Inferior parietal cortex (tissue), 1 donor: ENCODE measurements around the gene FRY.

Experiments
- DNase-seq: peaks from one replicate; pipeline ENCODE4 v3.0.0-alpha.2; 2016; ENCODE audit errors: extremely low spot score

The FRY gene

DNA sequence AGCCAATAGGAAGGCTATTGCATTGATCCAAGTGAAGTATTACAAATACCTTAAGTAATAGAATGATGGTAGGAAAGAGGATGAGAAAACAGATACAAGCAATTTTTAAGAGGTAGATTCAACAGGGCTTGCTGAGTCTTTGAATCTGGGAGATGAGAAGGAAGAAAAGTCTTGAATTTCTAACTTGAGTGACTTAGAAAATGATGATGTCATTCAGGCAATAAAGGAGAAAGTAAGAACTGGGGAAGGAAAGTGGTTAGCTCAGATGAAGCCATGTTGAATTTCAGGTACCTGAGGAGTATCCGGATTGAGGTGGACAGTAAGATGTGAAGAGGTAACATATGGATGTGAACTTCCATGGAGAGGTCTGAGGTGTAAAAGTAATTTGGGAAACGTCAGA lies 15.5 kb upstream of the FRY start:
- no peak for DNase-seq

DNA sequence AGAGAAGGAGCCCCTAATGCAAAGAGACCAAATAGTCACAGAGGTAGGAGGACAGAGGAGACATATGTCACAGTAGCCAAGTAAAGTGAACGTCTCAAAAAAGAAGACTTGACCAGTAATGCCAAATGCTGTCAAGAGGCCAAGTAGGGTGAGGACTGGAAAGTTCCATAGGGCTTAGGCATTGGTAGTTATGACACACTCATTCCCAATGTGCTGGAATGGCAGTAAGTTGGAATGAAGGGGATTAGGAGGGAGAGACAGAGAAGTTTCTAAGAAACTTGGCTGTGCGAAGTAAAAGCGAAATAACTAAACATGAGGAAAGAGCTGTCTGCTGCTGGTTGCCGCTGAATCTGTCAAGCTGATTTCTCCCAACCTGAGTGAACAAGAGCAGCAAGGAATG lies 14.9 kb upstream of the FRY start:
- DNase-seq = no peak

DNA sequence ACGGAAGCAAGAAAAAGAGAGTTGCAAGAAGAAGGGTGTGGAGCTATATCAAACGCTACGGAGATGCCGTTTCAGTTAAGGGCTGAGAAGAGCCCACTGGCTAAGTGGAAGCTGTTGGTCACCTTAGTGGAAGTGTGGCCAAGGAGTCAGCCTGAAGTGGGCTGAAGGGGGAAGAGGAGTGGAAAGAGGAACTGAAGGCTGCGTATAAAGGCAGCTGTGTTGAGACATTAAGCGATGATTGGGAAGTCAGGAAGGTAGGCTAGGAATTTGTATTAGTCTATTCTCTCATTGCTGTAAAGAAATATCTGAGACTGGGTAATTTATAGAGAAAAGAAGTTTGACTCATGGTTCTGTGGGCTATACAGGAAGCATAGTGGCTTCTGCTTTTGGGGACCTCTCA lies 14.1 kb upstream of the FRY start:
- DNase-seq = no peak

DNA sequence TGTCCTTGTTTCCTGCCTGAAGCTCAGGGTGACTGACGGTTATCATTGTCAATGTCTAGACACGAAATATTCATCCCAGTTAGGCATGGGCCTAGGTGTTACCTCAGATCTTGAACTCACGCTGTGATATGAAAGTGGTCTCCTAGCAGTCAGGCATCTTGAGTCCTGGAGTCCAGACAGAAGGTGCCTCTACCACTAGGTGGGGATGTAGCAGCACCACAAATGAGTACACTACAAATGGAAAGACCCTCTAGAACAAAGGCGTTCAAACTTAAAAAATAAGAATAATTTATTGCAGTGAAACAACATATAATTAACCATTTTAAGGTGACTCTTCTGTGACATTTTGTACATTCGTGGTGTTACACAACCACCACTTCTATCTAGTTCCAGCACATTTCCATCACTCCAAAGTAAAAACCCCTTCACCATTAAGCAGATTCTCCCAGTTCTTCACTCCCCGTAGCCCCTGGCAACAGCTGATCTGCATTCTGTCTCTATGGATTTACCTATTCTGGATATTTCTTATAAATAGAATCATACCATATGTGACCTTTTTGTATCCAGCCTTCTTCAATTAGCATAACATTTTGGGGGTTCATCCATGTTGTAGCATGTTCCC lies 11.9 kb upstream of the FRY start:
- DNase-seq = peak; percentile 67

DNA sequence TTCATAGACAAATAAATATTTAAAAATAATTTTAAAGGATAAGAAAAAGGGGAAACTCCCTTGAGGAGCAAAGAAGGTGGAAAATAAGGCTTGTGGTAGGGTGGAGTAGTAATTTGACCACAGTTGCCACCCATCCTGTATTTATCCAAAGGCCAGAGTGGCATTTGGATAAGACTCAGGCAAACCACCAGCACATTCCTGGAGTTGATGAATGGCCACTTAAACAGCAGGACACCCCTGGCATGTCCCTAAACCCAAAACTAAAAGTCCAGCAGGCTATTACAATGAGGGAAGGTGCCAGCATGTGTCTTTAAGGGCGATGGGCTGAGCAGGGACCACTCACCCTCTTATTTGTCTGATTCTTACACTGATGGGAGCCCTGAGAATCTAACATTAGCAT lies 9.8 kb upstream of the FRY start:
- no peak for DNase-seq

DNA sequence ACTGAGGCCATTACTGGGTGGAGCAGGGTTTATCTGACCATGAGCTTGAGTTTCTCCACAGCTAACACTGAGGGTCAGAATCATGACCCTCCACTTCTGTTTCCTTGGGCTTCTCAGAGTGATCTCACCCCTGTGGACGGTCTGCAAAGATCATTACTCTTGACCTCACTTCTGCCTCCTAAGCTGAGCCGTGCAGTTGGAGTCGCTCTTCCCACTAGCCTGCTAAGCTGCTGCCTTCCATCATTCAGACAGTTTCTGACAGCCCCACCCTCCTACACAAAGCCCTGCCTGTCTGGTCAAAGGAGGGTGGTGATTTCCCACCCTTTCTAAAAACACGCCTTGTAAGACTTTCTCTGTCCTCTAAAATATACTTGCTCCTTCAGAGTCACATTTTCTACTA lies 9.3 kb upstream of the FRY start:
- no peak for DNase-seq

DNA sequence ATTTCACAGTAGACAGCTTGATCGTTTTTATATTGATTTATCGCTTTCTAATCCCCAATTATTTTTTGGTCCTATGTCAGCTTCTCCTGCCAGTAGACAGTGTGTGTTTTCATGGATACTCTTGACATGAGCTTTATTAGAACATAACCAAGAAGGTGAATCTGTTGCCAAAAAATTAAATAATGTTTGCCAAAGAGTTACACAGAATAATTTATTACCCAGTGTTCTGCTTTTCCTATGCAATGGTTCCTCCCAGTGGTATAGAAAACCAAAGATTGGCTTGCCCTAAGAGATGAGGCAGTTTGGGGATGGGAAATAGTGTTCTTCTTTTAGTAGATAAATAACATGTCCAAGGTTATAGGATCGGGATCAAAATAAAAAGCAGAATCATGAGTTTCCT lies 8.5 kb upstream of the FRY start:
- no peak for DNase-seq

DNA sequence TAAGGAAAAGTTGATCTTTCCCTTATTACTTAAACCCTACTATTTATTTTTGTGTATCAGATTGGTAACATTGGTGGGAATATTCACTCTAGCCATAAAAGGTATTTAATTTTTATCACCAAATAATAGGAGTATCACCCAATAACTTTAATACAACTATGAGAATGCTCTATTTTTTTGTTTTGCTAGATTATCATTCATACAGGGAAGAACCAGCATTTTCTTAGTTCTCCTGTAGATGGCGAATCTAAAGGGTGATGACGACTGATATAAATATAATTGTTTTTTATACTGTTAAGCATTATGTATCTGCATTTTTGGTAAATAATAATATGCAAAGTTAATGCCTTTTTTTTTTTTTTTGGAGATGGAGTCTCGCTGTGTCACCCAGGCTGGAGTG lies 7.9 kb upstream of the FRY start:
- no peak for DNase-seq

DNA sequence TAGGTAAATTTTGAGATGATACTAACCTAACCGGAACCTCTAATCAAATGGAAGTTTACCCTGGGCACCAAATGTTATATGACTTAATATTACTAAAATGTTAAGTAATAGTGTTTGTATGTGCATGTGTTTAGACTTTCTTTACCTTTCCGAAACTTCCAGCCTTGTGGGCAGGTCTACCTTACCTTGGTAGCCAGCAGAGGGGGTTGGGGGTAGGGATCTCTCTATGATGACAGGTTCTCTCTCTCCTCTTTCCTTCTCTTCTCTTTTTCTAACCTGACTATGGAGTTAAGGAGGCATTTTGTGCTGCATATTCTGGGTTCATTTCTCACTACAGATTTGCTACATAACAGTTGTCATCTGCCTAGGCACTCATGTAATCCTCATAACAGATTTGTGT lies 6.8 kb upstream of the FRY start:
- DNase-seq = no peak

DNA sequence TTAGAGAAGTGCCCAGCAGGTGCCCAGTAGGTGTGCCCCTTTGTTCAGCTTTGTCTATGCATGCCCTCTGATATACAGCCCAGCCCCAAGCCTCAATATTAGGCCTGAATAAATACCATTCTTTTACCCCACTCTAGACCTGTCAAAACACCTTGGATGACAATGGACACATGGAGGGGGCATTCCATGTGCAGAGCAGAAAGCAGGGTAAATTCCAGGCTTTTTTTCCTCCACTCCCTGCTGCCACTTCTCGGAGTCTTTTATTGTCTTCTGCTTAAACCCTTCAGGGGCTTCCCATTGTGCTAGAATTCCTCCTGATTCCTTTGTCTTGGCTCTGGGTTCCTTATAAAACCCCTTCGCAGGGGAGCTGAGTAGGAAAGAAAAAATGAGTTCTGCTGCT lies 5.8 kb upstream of the FRY start:
- DNase-seq = no peak

DNA sequence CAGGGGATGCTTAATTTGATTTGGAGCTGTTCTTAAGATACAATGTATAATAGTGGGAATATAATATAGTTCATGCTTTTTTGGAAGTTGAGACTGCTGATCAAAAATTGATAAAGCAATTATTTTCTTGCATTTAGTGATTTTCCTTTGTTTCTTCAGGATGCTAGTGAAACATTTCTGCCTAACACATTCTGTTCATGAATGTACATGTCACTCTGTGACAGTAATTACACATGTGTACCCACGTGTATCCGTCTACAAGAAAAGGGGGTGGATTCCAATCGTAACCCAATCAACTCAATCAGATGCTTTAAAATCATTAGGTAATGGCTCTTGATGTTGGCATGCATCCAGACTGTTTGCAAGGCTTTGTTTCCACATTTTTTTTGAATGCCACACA lies 5.0 kb upstream of the FRY start:
- DNase-seq = no peak

DNA sequence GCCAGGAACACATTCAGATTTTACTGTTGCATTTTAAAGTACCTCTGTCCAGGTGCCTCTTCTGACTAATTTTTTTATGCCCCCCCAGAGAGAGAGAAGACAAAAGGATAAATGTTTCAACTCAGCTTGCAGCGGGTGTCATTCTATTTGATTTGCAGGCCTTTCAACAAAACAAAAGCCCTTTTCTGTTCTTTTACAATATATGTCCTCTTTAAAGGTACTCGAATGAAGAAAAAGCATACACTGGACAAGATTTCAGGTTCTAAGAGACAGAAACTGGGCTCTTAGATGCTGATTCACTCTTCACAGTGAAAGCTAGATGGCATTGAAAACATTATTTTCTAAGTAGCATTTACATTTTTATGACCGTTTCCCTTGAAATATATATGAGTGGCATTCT lies 2.9 kb upstream of the FRY start:
- no peak for DNase-seq

DNA sequence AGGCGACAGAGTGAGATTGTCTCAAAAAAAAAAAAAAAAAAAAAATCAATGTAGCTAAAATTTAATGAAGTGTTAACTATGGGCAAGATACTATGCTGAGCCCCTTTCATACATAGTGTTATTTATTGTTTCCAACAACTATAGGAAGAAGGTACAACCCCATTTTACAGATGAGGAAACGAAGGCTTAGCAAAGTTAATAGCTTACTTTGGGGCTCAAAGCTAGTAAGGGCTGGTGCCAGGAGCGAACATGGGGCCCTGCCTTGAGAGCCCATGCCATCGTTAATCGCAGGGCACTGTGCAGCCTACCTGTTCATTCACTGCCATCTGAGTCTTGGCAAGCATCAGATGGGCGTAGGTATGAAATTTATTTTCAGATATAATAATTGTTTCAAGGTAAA lies 1.9 kb upstream of the FRY start:
- DNase-seq = no peak

DNA sequence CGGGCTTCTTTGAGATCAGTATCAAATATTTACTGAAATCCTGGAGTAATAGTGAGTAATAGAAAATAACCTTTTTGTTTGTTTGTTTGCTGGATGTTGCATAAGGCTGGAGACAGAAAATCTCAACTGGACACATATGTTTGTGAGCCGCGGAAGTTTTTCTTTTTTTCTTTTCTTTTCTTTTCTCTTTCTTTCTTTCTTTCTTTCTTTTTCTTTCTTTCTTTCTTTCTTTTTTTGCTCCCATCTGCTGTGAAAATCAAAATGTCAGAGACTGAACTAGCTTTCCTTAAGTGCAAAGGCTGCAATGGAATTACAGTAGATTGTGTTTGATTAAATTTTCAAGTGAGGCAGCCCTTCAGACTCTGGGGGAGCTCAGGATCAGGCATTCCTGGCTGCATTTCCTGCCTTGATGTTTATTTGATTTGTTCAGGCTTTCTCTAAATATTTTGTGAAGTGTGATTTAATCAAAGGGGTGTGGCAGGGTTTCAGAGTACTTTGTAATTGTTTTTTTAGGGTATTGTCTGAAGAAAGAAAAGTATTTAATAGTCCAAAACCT lies 319 bp downstream of the FRY start:
- DNase-seq = no peak

DNA sequence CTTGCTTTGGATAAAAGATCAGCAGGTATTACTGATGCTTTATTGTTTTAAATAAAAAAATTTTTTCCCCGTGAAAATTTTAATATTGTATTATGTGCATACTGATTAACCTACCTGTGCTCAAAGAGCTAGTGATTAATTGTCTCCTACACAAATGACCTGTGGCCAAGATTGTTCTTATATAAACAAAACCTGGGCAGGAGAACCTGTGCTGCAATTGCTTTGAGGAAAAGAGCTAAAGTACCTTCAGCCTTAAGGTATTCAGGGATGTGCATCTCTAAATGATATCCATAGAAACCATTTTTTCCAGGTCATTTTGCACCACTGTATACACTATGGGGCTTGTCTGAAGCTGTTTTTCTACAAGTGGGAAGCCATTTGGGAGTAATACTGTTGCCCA lies 1.2 kb downstream of the FRY start:
- DNase-seq = no peak

DNA sequence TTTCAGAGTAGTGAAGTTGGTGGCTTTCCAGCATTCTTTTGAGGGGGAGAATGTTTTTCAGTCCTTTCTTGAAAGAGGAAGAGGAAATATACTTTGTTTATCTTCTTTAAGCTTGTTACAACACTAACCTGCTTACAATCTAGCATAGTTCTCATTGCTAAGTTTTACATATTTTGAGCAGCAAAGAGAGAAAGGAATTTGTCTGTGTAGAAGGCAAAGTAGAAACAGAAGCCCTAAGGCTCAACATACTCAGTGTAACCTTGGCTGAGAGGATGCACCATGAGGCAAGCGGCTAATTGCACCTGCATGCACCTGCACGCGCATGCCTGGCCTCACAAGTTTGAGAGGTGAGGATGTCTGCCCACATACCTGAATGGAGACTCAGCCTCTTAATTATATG lies 2.2 kb downstream of the FRY start:
- DNase-seq = no peak

DNA sequence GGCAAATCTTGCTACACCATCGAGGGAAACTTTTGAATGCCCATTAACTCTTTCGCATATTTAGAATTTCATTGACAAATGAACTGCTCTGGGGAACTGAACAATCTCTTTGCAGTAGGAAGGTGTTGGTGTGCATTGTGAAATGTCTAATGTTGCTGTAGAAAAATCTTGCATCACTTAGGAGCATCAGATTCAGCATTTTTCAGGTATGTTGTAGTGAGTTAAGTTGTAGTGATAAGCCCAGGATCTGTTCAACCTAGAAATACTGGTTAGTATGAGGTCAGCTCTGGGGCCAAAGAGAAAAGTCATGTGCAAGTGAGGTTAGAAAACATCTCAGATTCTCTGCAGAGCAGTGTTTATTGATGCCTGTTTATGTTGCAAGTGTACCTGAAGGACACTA lies 4.1 kb downstream of the FRY start:
- DNase-seq = no peak

DNA sequence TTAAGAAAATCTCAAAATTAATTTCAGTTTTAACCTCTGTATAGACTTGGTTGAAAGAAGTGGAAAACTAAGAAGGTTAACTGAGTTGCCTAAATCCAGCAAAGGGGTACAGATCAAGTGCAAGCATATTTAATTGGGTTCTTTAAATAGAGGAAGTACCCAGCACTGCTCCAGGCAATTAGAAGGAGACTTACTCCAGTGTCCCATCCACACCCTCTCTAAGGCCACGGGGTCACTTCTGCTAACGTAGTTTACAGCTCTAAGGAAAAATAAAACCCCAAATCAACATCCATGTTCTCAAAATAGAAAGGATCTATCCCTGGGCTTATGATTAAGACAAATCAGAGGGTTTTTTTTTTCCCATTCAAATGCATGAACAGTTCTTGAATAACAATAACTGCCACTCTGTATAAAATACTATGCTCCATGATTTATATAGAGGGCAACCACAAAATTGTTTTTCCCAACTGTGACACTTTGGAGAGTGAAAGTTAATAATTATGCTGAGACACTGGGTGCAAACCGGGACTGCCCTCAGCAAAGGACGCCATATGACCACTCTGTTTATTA lies 4.6 kb downstream of the FRY start:
- DNase-seq = no peak

DNA sequence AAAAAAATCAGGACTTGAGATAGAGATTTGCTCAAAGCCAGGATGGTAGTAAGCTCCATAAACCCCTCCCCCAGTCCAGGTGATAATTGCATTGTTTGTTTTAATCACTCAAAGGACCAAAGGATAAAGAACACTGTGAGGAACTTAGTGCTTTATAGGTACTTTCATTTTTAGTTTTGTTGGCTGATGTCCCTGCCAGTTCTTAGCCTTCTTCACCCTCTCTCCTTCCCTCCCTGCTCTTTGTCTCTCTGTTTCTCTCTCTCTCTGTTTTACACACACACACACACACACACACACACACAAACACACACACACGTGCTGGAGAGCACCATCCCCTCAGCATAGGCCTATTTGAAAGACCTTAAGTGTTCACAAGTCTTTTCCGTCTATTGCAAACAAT lies 5.2 kb downstream of the FRY start:
- DNase-seq = no peak

DNA sequence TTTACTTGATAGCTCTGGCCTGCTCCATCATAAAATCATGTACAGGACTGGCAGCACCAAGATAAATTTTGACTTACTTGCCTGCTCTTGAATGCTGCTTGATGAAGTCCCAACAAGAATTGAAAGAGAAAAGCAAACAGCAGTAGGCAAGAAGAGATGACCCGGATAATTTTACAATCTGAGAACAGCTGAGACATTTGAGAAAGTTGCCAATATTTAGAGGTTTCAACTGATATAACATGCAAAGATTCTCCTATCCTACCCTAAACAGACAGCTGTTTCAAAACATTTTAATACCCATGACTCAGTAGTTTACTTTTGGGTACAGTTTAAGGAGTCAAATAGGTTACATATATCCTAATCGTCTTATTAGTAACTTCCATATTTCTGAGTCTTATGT lies 5.9 kb downstream of the FRY start:
- no peak for DNase-seq

DNA sequence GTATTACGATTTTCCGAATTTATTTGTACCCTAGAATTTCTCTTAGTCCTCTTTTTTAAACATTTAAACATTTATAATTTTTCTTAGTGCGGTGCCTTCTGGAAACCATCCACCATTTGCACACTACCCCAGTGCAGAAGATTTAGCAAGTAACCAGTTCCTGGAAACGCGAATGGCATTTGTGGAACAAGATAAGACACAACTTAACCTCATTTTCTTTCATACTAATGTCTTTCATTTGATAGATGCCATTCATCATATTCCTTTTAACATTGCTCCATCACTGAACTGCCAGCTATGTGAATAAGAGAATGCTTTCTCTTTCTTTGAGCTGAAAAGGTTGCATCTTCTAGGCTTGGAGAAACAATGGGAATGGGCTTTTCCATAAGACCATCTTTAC lies 6.8 kb downstream of the FRY start:
- DNase-seq = no peak

DNA sequence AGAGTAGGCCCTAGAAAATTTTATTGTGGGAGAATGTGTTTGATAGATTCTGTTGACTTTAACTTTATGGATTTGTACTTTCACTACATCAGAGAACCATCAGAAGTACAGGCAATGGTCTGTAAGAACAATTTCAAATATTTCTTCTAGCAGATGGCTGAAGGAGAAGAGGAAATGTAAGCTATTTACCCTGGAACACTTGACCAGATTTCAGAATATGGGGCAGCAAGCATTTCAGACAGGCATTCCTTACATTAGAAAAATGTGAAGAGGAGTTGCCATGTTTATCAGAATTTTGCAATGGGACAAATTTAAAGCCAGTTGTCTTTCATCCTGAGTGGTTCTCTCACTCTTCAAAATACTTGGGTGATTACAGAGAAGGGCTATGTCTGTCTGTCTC lies 7.5 kb downstream of the FRY start:
- no peak for DNase-seq

DNA sequence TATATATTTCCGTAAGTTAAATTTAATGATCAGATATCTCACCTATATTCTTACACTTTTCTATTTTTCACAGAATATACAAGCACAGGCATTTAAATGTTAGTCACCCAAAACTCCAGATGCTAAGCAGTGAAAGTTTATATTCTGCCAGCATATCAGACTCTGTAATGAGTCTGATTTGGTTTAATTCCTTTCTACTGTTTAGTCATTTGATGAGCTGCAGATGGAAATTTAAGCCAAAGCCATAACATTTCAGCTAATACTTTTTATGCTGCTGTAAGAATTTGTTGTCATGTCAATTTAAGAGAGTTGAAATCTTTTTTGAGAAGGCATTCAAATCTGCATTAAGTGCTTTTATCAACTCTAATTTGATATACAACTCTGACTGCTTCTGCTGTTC lies 8.0 kb downstream of the FRY start:
- no peak for DNase-seq

DNA sequence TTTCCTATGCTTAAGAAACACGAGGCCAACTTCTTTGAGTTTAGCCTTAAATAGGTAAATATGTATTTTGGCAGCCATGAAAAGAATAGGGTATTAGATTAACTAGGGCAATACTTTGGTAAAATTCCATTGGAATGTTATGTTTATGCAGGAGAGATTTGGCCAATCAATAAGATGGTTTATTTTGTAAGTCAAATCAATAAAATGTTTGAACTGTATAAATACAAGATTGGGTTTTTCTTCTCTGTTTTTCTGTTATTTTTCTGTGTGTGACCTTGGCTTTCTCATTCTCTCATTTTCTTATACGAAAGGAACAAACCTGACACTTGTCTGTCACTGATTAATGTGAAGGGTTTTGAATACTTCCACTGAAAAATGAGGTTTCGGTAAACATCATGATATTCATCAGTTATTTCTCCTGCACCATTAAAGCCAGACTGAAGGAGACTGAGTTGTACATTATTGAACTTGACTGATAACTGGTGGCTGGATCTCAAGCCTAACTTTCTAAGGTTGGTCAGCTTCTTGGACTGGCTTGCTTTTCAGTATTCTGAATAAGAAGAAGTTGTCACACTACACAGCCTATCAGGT lies 8.6 kb downstream of the FRY start:
- no peak for DNase-seq
